Measurements from ENCODE around the gene NPTX1. TPM values are rescaled to one million over a fixed set of nuclear protein-coding genes. Genes with fewer than 3 reads are reported as not detected.

NPTX1 gene
- total and polyA plus RNA-seq, 2 of the 13 experiments (the other 11 are each of a cell fraction or from before 2014, with no cell fraction given): 0.01 TPM; not detected in 1

DNA sequence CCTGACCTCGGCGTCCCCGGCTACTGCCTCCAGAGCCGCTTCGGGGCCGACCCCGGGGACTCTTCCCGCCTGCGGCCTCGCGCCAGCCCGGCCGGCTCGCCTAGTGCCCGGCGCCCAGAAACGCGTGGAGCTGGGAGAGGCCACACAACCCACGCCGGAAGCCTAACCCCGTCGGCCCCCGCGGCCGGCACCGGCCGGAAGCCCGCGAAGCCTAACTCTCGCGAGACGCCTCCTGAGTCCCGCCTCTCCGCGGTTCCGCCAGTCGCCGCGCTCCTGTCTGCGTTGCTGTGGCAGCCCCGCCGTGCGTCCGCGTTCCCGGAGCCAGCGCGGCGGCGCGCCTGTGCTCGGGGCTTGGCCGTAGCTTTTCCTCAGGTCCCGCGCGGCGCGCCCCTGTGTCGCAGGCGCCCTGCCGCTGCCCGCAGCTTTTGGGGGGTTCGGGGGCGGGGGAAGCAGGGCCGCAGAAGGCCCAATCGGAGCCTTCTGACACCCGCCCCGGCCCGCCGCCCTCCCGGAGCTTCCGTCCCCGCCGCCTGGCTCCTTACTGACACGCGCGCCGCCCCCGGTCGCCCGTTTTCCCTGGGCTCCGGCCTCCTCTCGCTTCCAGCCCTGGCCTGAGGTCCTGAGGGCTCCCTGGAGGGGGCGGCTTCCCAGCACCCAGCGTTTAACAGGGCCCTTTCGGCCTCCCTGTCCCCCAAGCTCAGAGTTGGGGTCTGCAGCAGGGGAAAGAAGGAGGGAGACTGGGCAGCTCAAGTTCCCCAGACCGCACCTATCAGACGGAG lies 21.7 kb downstream of the NPTX1 start (continued):
- TF ChIP-seq, protein P1, sequence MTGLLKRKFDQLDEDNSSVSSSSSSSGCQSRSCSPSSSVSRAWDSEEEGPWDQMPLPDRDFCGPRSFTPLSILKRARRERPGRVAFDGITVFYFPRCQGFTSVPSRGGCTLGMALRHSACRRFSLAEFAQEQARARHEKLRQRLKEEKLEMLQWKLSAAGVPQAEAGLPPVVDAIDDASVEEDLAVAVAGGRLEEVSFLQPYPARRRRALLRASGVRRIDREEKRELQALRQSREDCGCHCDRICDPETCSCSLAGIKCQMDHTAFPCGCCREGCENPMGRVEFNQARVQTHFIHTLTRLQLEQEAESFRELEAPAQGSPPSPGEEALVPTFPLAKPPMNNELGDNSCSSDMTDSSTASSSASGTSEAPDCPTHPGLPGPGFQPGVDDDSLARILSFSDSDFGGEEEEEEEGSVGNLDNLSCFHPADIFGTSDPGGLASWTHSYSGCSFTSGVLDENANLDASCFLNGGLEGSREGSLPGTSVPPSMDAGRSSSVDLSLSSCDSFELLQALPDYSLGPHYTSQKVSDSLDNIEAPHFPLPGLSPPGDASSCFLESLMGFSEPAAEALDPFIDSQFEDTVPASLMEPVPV (CRISPR knock-in tag; IDR thresholded peaks at IDR 0.05): 0 out of 2 replicates have a peak, but pooled peaks have one; percentile 35
- TF ChIP-seq ZNF17 (CRISPR knock-in tag; IDR thresholded peaks at IDR 0.05): peak; percentile 82; the same call in 1 of the 2 replicates
- TF ChIP-seq ATM (IDR thresholded peaks at IDR 0.05; ENCODE audit: borderline replicate concordance): no peak
- TF ChIP-seq CEBPG (CRISPR knock-in tag; IDR thresholded peaks at IDR 0.05): no peak; the same call in 1 of the 2 replicates
- peak; percentile 69; the same call in 1 of the 2 replicates for TF ChIP-seq ZNF510 (CRISPR knock-in tag; IDR thresholded peaks at IDR 0.05; ENCODE audit: low read depth)
- no peak for TF ChIP-seq SMAD9 (CRISPR knock-in tag; IDR thresholded peaks at IDR 0.05)
- no peak for TF ChIP-seq NBN (conservative IDR thresholded peaks at IDR 0.05)
- TF ChIP-seq, protein P2, sequence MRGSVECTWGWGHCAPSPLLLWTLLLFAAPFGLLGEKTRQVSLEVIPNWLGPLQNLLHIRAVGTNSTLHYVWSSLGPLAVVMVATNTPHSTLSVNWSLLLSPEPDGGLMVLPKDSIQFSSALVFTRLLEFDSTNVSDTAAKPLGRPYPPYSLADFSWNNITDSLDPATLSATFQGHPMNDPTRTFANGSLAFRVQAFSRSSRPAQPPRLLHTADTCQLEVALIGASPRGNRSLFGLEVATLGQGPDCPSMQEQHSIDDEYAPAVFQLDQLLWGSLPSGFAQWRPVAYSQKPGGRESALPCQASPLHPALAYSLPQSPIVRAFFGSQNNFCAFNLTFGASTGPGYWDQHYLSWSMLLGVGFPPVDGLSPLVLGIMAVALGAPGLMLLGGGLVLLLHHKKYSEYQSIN (CRISPR knock-in tag; IDR thresholded peaks at IDR 0.05; ENCODE audit: borderline replicate concordance): no peak
- no peak; the same call in 1 of the 2 replicates for TF ChIP-seq NCOA2 (CRISPR knock-in tag; IDR thresholded peaks at IDR 0.05)
- TF ChIP-seq ZKSCAN8 (CRISPR knock-in tag; IDR thresholded peaks at IDR 0.05; ENCODE audit: borderline replicate concordance): 0 out of 2 replicates have a peak, but pooled peaks have one; percentile 7
- TF ChIP-seq, protein P3, sequence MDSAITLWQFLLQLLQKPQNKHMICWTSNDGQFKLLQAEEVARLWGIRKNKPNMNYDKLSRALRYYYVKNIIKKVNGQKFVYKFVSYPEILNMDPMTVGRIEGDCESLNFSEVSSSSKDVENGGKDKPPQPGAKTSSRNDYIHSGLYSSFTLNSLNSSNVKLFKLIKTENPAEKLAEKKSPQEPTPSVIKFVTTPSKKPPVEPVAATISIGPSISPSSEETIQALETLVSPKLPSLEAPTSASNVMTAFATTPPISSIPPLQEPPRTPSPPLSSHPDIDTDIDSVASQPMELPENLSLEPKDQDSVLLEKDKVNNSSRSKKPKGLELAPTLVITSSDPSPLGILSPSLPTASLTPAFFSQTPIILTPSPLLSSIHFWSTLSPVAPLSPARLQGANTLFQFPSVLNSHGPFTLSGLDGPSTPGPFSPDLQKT (CRISPR knock-in tag; IDR thresholded peaks at IDR 0.05; ENCODE audit: borderline replicate concordance): peak; percentile 69; the same call in 1 of the 2 replicates
- TF ChIP-seq ETV5 (CRISPR knock-in tag; IDR thresholded peaks at IDR 0.05; ENCODE audit: borderline replicate concordance): peak; percentile 95
- TF ChIP-seq, protein P4, sequence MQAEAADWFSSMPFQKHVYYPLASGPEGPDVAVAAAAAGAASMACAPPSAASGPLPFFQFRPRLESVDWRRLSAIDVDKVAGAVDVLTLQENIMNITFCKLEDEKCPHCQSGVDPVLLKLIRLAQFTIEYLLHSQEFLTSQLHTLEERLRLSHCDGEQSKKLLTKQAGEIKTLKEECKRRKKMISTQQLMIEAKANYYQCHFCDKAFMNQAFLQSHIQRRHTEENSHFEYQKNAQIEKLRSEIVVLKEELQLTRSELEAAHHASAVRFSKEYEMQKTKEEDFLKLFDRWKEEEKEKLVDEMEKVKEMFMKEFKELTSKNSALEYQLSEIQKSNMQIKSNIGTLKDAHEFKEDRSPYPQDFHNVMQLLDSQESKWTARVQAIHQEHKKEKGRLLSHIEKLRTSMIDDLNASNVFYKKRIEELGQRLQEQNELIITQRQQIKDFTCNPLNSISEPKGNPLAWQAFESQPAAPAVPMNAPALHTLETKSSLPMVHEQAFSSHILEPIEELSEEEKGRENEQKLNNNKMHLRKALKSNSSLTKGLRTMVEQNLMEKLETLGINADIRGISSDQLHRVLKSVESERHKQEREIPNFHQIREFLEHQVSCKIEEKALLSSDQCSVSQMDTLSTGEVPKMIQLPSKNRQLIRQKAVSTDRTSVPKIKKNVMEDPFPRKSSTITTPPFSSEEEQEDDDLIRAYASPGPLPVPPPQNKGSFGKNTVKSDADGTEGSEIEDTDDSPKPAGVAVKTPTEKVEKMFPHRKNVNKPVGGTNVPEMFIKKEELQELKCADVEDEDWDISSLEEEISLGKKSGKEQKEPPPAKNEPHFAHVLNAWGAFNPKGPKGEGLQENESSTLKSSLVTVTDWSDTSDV (CRISPR knock-in tag; IDR thresholded peaks at IDR 0.05): peak; percentile 88; the same call in 1 of the 2 replicates
- TF ChIP-seq, protein P5, sequence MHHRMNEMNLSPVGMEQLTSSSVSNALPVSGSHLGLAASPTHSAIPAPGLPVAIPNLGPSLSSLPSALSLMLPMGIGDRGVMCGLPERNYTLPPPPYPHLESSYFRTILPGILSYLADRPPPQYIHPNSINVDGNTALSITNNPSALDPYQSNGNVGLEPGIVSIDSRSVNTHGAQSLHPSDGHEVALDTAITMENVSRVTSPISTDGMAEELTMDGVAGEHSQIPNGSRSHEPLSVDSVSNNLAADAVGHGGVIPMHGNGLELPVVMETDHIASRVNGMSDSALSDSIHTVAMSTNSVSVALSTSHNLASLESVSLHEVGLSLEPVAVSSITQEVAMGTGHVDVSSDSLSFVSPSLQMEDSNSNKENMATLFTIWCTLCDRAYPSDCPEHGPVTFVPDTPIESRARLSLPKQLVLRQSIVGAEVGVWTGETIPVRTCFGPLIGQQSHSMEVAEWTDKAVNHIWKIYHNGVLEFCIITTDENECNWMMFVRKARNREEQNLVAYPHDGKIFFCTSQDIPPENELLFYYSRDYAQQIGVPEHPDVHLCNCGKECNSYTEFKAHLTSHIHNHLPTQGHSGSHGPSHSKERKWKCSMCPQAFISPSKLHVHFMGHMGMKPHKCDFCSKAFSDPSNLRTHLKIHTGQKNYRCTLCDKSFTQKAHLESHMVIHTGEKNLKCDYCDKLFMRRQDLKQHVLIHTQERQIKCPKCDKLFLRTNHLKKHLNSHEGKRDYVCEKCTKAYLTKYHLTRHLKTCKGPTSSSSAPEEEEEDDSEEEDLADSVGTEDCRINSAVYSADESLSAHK (CRISPR knock-in tag; IDR thresholded peaks at IDR 0.05; ENCODE audit: borderline replicate concordance): no peak
- no peak for TF ChIP-seq ZBTB7A (CRISPR knock-in tag; IDR thresholded peaks at IDR 0.05)
- TF ChIP-seq, protein P6, sequence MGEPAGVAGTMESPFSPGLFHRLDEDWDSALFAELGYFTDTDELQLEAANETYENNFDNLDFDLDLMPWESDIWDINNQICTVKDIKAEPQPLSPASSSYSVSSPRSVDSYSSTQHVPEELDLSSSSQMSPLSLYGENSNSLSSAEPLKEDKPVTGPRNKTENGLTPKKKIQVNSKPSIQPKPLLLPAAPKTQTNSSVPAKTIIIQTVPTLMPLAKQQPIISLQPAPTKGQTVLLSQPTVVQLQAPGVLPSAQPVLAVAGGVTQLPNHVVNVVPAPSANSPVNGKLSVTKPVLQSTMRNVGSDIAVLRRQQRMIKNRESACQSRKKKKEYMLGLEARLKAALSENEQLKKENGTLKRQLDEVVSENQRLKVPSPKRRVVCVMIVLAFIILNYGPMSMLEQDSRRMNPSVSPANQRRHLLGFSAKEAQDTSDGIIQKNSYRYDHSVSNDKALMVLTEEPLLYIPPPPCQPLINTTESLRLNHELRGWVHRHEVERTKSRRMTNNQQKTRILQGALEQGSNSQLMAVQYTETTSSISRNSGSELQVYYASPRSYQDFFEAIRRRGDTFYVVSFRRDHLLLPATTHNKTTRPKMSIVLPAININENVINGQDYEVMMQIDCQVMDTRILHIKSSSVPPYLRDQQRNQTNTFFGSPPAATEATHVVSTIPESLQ (CRISPR knock-in tag; conservative IDR thresholded peaks at IDR 0.05): peak; percentile 59; the same call in 1 of the 2 replicates
